HG02642 (cell line): ENCODE measurements around the gene XPO5.

Experiments used
- ATAC-seq: cut with Tn5 transposase; IDR thresholded peaks from one replicate; pipeline ENCODE4 v1.9.1; 2021; ENCODE audit warnings: mild to moderate bottlenecking; ENCODE audit not compliant: unreplicated experiment, poor library complexity

The XPO5 gene

DNA sequence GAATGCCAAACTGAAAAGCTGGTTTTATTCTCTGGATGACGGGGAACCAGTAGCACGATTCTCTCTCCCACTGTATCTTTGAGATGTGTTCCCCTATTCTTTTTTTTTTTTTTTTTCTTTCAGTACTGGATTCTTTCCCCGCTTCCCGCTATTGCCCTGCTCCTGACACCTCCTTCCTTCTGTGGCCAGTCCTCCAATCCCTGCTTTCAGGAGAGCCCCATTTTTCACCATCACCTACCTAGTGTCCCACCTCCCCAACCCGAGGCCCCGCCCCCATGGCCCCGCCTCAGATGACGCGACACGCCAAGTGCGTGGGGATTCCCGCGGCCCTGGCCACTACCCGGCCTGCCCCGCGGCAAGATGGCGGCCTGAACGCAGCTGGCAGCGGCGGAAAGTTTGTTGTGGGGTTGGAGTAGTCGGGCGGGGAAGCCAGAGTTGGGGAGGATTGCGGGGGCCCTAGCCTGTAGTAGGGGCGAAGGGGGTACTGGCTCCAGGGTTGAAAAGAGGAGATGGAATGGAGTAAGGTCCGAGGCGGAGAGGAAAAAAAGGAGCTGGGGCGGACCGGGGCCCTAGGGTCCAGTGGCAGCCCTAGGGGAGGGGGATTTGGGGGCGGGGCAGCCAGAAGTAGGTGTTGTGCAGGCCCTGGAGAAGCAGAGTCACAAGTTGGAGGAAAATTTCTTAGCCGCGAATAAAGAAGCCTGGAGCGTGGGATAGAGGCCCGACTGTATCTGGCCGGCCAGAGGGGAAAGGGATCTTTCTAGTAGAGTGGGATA, 98.4 kb downstream of the XPO5 start, which contains the start of gene TJAP1:
TJAP1 (plus strand) TSS at position 336 of the 773 bp plus-strand sequence. CDS start 21,432 bp downstream, outside the sequence.
- peak; percentile 98 for ATAC-seq

DNA sequence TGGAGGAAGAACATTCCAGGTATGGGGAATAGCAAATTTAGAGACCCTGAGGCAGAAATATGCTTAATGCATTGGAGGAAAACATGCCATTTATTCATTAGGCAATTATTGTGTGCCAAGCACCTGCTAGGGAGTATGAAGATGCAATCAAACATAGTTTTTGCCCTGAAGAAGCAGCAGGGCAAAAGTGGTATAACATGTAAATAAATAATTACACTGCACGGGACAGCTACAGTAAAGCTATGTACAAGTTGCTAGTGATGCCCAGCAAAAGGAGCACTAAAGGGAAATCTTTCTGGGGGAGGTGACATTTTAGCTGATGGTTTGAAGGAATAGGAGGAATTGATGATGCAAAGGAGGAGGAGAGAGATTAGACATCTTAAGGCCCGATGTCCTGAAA, 99.1 kb downstream of the XPO5 start:
- ATAC-seq = no peak

DNA sequence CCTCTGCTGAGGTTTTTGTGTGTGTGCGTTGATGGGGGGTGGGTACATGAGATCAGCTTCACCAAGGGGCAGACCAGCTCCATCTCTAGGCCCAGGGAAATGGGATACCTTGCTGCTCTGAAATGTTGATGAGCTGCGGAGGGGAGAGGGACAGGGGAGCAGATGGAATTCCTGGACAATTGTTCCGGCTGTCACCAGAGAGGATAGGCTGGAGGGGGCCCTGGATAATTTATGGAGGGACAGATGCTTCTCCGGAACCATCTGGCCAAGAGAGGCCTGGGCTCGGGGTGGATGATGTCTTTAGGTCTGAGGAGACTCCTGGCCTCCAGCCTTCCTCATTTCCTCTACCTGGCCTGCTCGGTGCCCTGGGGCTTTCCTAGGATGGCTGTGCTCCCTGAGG, 100.3 kb downstream of the XPO5 start:
- no peak for ATAC-seq

DNA sequence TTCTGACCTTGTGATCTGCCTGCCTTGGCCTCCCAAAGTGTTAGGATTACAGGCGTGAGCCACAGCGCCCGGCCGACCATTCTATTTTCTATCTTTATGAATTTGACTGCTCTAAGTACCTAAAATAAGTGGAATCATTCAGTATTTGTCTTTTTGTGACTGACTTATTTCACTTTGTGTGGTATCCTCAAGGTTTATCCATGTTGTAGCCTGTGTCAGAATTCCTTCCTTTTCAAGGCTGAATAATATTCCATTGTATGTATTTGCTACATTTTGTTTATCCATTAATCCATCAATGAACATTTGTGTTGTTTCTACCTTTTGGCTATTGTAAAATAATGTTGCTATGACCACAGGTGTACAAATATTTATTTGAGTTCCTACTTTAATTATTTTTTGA, 103.3 kb downstream of the XPO5 start:
- no peak for ATAC-seq
